GM10847 (cell line): ENCODE results near the gene TNN.

Source experiments
- POLR2A ChIP-seq: IDR thresholded peaks from 2 replicates; pipeline ENCODE4 v1.6.1; 2011; ENCODE audit not compliant: insufficient read length; ENCODE audit errors: extremely low read depth

TNN gene

DNA sequence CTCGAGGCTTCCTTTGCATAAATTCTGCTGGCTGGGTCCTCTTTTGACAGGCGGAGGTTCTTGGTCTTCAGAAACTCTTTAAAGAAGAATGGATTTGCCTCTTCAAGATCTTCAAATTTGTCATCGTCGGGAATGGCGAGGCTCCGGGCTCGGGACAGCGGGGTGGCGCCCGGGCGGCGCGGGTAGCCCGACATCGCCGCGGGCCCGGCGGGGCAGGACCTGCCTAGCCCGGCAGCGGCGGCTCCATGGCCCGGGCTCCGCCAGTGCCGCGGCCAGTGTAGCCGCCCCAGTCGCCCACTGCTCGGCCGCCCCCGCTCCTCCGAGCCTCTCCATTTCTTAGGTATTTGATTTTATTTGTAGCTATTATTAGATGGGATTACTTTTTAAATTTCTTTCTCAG is 22.1 kb upstream of the TNN start:
- no peak for TF ChIP-seq POLR2A

DNA sequence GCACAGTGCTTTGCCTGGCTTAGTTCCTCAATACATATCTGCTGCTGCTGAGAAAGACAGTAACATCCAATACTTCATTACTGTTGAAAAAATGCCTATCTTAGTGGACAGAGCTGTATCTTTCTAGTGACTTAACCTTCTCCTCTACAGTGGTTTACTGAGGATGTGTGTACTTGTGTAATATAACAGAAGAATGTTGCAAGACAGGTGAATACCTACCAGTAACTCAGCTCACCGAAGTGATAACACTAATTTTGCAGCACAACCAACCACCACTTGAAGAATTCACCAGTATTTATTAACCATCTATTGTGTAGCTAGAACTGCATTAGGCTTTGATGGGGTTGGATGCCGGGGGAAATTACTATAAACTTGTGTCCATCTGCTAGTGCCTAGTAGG is 16.6 kb upstream of the TNN start:
- TF ChIP-seq POLR2A, result no peak

DNA sequence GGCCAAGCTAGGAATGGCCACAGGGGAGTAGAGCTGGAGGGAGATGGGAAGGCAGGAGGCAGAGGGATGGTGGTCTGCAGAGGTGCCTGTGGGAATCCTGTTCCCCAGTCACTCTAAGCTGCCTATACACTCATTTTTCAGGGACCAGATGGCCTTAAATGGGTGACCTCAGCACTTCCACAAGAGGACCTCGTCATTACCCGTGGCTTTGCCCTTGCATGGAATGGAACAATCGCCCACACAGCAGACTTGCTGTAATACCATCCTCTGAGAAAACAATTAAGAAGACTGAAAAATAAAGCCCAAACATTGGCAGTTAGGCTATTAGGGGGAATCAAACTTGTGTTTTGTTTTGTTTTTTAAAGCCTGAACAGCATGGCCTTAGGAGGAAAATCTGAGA is 12.9 kb upstream of the TNN start:
- no peak for TF ChIP-seq POLR2A

DNA sequence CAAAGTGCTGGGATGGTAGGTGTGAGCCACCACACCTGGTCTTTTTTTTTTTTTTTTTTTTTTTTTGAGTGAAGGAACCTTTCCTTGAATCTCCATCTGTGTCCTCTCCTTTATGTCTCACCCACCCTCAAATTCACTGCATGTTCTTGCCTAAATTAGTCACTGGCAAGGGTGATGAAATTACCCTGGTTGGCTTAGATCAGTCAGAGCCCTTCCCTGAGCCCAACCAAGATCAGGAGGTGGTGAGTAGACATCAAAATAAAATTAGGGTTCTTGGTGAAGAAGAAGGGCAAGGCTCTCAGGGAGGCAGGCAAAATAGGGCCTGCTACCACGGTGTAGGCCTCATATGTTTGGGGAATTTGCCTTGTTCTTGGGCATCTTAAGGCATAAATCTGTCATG is 5.3 kb upstream of the TNN start:
- no peak for TF ChIP-seq POLR2A

DNA sequence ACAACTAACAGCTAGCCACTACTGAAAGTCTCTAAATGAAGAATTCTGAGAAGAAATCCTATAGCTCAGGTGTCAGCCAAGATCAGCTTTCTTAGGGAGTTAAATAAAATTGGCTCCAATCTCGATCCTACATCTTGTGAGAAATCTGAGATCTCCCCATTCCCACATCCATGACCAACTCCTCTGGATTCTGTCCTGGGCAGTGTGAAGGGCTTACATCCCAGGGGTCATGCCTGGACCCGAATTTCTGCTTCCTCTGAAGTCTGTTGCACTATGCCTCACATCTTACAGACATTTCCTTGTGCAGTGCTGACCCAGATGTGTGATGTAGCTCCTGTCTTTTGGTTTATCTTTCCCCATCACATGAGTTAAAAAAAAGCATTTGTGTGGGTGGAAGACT is 4.8 kb upstream of the TNN start:
- TF ChIP-seq POLR2A, result no peak

DNA sequence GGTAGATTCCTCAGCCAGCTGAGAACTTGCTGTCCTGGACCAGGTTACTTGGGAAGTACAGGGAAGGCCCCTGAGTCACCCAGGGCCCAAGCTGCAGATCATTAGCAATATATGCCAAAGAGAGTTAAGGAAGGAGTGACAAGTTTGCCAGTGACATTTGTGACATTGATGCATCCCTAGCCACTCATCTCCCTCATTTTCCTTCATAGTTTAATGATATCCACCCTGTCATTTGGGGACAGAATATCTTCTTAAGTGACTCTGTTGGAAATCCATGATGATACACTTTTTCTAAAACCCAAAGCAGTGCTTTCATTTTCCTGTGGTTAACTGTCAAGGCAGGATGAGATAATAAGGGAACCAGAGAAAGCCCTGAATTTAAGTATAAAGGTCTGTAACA is 3.2 kb downstream of the TNN start:
- TF ChIP-seq POLR2A, result no peak

DNA sequence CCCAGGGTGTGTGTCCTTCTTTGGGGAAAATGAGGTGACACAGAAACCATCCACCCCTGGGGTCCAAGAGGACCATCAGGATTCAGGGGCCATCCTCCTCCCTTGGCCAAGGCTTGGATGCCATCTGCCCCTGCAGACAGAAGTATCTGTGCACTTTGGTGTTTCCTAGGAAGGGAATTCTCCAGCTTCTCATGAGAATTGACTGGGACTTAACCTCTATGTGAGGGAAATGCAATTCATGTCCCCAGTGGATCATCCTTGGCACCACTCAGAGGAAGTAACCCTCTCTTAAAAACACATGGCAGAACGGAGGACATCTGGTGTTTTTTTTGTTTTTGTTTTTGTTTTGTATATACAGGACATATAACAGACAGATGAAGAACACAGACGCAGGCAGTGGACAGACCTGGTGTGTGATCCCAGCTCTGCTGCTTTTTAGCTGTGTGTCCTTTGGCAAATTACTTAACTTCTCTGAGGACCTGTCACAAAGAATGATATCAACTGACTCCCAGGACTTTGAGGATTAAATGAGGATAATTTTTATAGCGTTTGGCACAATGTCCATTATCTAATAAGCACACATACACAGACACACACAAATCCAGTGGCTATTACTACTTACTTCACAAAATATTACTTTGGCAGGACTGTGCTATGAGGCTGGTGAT is 3.8 kb downstream of the TNN start:
- TF ChIP-seq POLR2A, result no peak

DNA sequence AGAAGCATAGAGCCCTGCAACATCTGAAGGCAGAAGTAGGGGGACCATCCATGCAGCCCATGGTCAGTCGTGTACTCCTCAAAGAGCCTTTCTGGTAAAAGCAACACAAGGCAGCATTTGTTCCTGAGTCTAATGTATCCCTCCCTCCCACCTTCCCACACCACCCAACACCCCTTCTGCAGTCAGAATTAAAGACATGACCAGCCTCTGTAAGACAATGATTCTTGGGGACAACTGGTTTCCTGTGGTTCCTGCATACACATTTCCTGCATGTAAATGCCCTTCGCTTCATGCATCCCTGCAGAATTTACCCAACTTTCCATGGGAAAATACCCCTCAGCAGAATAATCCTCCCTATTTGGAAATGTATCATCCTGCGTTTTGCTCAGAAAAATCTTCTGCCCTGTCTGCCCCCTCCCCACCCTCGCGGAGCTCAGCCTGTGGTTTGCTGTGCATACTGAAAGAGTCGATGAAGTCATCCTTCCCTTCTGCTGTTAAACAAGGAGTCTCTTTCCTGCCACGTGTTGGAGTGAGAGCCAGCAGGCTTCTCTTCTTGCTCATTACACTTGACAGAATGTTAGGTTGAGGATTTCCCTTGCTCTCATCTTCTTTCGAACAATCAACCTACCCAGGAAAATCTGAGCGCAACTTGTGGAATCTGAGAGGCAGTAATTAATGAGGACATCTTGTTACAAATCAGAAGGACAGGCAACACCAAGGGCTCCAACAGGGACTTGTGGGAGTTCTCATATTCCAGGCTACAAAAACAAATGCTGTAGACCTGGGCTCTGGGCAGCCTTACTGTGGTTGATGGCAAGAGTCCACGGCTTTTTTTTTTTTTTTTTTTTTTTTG is 4.7 kb downstream of the TNN start:
- TF ChIP-seq POLR2A, result no peak

DNA sequence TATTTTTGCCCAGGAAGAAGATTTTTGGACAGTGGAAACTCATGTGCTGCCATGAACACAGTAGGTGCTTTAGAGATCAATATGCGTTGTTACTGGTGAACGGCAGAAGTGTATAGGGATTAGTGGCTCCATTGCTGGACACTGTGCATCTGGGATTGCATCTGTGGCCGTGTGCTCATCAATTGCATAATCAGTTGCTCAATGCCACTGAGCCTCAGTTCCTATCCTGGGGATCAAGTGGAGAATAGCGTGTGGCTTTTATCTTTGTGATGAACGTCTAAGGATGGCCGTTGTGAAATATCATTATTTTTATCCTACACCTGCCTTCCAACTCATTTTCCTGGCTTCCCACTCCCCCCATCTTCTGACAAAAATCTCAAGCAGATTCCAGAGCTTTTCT is 5.4 kb downstream of the TNN start:
- TF ChIP-seq POLR2A, result no peak

DNA sequence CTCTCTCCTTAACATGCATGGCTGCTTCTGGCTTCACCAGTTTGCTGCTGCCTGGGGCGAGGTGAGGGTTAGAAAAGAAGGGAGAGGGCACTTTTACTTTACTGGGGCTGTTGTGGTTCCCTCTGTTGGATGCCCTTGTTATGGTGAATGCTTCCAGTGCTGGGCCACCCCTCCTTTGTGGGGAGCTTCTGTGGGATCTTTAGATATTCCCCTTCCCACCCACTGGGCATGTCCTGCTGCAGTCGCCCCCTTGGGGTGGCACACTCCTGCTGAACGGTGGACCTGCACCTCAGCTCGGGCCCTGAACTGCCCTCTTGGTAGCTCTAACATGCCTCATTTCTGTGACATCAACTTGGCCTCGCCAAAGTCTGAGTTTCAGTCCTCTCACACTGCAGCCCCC is 6.0 kb downstream of the TNN start:
- no peak for TF ChIP-seq POLR2A

DNA sequence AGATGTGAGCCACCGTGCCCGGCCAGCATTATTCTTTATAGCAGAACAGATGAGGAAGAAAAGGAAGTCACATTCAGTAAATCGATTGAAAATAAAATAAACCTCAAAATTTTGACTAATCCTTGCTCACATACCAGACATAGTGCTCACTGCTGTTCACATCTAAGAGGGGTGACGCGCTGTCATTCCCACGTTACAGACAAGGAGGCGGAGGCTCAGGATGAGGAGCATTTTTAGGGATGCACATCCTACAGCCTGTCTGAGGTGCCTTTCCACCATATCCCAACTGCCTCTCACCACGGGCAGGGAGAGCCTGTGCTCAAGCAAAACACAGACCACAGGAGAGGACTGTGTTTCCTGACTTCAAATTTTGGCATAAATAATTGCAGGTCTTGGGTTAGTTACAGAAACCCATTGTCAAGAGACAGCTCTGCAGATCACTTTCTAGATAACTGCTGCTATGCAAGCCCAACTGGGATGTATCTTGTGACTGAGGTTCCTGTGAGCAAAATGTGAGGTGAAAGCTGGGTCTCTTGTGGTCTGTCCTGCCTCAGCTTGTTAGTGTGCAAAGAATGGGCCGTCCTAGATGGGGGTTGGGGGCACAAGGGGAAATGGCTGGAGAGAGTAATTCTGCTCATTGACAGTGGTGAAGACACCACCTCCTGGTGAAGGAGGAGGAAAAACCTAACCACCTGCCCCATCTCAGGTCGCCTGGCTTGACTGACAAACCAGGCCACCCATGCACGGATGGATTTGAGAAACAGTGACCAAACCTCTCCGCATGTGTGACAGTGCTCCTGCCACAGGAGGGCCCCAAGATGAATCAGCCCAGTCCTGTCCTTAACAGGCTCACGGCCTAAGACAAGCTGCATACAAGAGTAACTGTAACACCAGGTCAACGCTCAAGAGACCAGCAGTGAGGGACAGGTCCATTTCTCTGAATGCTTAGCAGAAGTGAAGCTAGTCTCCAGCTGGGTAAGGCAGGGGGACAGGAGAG is 8.2 kb downstream of the TNN start:
- TF ChIP-seq POLR2A, result no peak

DNA sequence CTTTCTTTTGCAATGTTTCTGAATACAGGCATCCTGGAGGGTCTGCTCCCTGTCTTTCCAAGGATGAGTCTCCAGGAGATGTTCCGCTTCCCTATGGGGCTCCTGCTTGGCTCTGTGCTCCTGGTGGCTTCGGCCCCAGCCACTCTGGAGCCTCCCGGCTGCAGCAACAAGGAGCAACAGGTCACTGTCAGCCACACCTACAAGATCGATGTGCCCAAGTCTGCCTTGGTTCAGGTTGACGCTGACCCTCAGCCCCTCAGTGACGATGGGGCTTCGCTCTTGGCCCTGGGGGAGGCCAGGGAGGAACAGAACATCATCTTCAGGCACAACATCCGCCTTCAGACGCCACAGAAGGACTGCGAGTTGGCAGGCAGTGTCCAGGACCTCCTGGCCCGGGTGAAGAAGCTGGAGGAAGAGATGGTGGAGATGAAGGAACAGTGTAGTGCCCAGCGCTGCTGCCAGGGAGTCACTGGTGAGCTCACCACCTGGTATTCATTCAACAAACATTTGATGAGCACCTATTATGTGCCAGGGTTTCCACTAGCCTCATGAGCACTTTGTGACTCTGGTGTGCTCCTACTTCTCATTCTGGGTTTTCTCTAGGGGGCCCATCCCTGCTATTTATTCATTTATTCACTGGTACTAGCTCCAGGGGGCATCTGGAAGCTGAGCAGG is 9.9 kb downstream of the TNN start:
- no peak for TF ChIP-seq POLR2A

DNA sequence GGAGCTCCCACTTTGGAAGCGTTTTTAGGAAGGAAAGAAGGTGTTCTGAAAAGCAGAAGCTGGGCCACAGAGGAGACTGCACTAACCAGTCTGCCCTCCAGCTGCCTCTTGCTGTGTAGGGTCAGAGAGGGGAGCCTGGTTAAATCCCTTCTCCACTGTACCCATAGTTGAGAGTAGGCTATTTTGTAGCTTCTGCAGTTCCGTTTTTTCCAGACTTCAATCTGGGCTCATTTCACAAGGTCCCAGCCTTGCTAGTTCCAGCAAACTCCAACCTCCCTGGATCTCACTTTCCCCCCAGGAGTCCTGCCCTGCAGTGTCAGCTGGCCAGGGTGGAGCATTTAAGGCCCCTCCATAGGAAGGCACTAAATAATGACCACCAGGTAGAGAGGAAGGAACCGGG is 11.0 kb downstream of the TNN start:
- no peak for TF ChIP-seq POLR2A

DNA sequence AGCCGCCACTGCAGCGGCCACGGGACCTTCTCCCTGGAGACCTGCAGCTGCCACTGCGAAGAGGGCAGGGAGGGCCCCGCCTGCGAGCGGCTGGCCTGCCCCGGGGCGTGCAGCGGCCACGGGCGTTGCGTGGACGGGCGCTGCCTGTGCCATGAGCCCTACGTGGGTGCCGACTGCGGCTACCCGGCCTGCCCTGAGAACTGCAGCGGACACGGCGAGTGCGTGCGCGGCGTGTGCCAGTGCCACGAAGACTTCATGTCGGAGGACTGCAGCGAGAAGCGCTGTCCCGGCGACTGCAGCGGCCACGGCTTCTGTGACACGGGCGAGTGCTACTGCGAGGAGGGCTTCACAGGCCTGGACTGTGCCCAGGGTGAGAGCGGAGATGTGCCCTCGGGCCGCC is 11.7 kb downstream of the TNN start:
- no peak for TF ChIP-seq POLR2A

DNA sequence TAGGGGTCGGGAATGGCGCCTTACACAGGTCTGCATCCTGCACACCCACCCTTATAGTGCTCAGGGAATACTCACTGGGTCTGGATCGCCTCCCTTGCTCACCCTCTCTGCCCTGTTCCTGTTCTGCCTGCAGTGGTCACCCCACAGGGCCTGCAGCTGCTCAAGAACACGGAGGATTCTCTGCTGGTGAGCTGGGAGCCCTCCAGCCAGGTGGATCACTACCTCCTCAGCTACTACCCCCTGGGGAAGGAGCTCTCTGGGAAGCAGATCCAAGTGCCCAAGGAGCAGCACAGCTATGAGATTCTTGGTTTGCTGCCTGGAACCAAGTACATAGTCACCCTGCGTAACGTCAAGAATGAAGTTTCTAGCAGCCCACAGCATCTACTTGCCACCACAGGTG is 12.4 kb downstream of the TNN start:
- no peak for TF ChIP-seq POLR2A
